Stomach (tissue), 9 donors: ENCODE results near the gene FARS2. TPM values are rescaled to one million over a fixed set of nuclear protein-coding genes. Genes with fewer than 3 reads are reported as not detected.

ENCODE experiments used
- DNase-seq, 2 donors: peaks; one replicate each; pipeline versions ENCODE4 v3.0.0 to v3.0.0-alpha.2; 2013 to 2019
- H3K27ac ChIP-seq, 5 donors: fragments of 200-600 bp in 4 of 5; sonication (generic) in 4 of 5; one replicate each; pipeline ENCODE4 v1.5.1; 2013 to 2019; ENCODE audit warnings: mild to moderate bottlenecking in 1 of 5, moderate library complexity in 1 of 5
- H3K27me3 ChIP-seq, 3 donors: fragments of 200-600 bp; sonication (generic); one replicate each; pipeline ENCODE4 v1.5.1; 2017 to 2019; ENCODE audit warnings: mixed run types in 1 of 3
- H3K36me3 ChIP-seq, 4 donors: fragments of 200-600 bp; sonication (generic); 1 replicate in 3 of 4; 2 replicates in 1 of 4; pipeline ENCODE4 v1.5.1; 2016 to 2019
- H3K4me1 ChIP-seq, 4 donors: fragments of 200-600 bp; sonication (generic); one replicate each; pipeline ENCODE4 v1.5.1; 2016 to 2019
- H3K4me3 ChIP-seq, 4 donors: fragments of 200-600 bp; sonication (generic) in 3 of 4; one replicate each; pipeline ENCODE4 v1.5.1; 2016 to 2019; ENCODE audit warnings: mild to moderate bottlenecking in 1 of 4
- H3K9me3 ChIP-seq, 4 donors: fragments of 200-600 bp; sonication (generic); one replicate each; pipeline ENCODE4 v1.5.1; 2016 to 2019
- CTCF ChIP-seq, 7 experiments: fragments of 450-650 bp in 4 of 7; fragments of 200-600 bp in 3 of 7; sonication (generic) in 3 of 7; IDR thresholded peaks; one replicate each; pipeline ENCODE4 v1.5.1; 2016 to 2019; ENCODE audit warnings: antibody characterized with exemption in 7 of 7, control low read depth in 2 of 7, mild to moderate bottlenecking in 1 of 7
- EP300 ChIP-seq: sonication (generic); formaldehyde crosslinking; IDR thresholded peaks from one replicate; pipeline ENCODE4 v1.6.1; 2017; ENCODE audit warnings: antibody characterized with exemption
- POLR2A ChIP-seq, 4 donors: fragments of 450-650 bp; IDR thresholded peaks; one replicate each; pipeline ENCODE4 v1.6.1; 2016; ENCODE audit warnings: antibody characterized with exemption in 4 of 4, control low read depth in 2 of 4, mild to moderate bottlenecking in 1 of 4, moderate library complexity in 1 of 4
- POLR2AphosphoS5 ChIP-seq, 3 donors: sonication (generic); formaldehyde crosslinking; IDR thresholded peaks; one replicate each; pipeline ENCODE4 v1.6.1; 2016; ENCODE audit warnings: antibody characterized with exemption in 3 of 3
- WGBS, 5 donors: extraction: QIAGEN DNeasy Blood & Tissue Kit in 3 of 5; methylation state at CpG; one replicate each; pipeline versions ENCODE4 v1.1.5 to v1.1.7; 2013 to 2018; 5-methylcytosine and 5-hydroxymethylcytosine counted together
- intact Hi-C: fragments of 100-400 bp; cut with DNase I; formaldehyde crosslinking; loops from one replicate; pipeline ENCODE4 v1.15.1; 2023; ENCODE audit warnings: low total_unique reads
- polyA plus RNA-seq, 3 donors: library from polyadenylated mRNA; stranded (reverse); fragments of 200-250 nt; gene quantifications; one replicate each; pipeline ENCODE4 v1.2.3, GENCODE V29; 2013
- total RNA-seq, 5 donors: library from RNA; depleted of rRNA; stranded (reverse); fragments of >200 nt; gene quantifications; one replicate each; pipeline versions ENCODE4 v1.1.0 to v1.2.3, GENCODE V29; 2014 to 2016
- donor health status: healthy with polysubstance abuse.
- donor health status: Bipolar disorder and iron deficiency.
- donor health status: healthy.

FARS2 gene
- total and polyA plus RNA-seq, 8 donors, result 3.8 to 47.8 (median 15.9) TPM

GRCh38 chr6:5516036-5516435, 254.7 kb downstream of the FARS2 start:
- whole genome bisulfite sequencing, 5 donors, result 86 to 95% (median 87%) methylated on average over 6 of the region's 6 CpGs
- DNase-seq, result no peak
- no peak for TF ChIP-seq EP300
- no peak for TF ChIP-seq CTCF (IDR thresholded peaks at IDR 0.05)
- TF ChIP-seq POLR2AphosphoS5 (IDR thresholded peaks at IDR 0.05), result no peak
- no peak for TF ChIP-seq POLR2A (IDR thresholded peaks at IDR 0.05)
- H3K4me1 ChIP-seq, result peaks cover 0 to 5% (median 0%) of the 10 kb centered on the region in 4 donors
- H3K36me3 ChIP-seq, result no peaks in the 10 kb centered on the region
- no peaks in the 10 kb centered on the region for H3K27me3 ChIP-seq
- H3K9me3 ChIP-seq, result no peaks in the 10 kb centered on the region
- H3K4me3 ChIP-seq, result no peak overlapping the region
- H3K27ac ChIP-seq, result no peak overlapping the region
- intact Hi-C loops, result no loop called here

- intact Hi-C loops, result no loop called here
Measured at GRCh38 chr6:5517796-5518195, 256.5 kb downstream of the FARS2 start.

GRCh38 chr6:5518936-5519491, 257.7 kb downstream of the FARS2 start:
- no peak overlapping the region for H3K4me3 ChIP-seq
- peak in 1 of 2 donors; percentile 49 for DNase-seq
- peaks cover 0 to 4% (median 0%) of the 10 kb centered on the region in 4 donors for H3K4me1 ChIP-seq
- intact Hi-C loops, result no loop called here
- no peak overlapping the region for H3K27ac ChIP-seq
- no peaks in the 10 kb centered on the region for H3K36me3 ChIP-seq
- no peaks in the 10 kb centered on the region for H3K9me3 ChIP-seq
- no peaks in the 10 kb centered on the region for H3K27me3 ChIP-seq
- TF ChIP-seq POLR2A (IDR thresholded peaks at IDR 0.05), result no peak
- no peak for TF ChIP-seq CTCF (IDR thresholded peaks at IDR 0.05)
- TF ChIP-seq EP300, result no peak

More at GRCh38 chr6:5517796-5518195, 256.5 kb downstream of the FARS2 start:
- no peak for DNase-seq
- no peaks in the 10 kb centered on the region for H3K36me3 ChIP-seq
- peaks cover 0 to 9% (median 0%) of the 10 kb centered on the region in 4 donors for H3K4me1 ChIP-seq
- WGBS, 5 donors, result 74 to 84% (median 77%) methylated on average over 2 of the region's 2 CpGs
- H3K27me3 ChIP-seq, result no peaks in the 10 kb centered on the region
- H3K4me3 ChIP-seq, result no peak overlapping the region
- no peaks in the 10 kb centered on the region for H3K9me3 ChIP-seq
- no peak for TF ChIP-seq EP300
- TF ChIP-seq POLR2A (IDR thresholded peaks at IDR 0.05), result no peak
- TF ChIP-seq CTCF (IDR thresholded peaks at IDR 0.05), result no peak
- TF ChIP-seq POLR2AphosphoS5 (IDR thresholded peaks at IDR 0.05), result no peak
- no peak overlapping the region for H3K27ac ChIP-seq

- Histone ChIP-seq H3K4me3 (no peak overlapping the region), H3K9me3 (no peaks in the 10 kb centered on the region), H3K27me3 (no peaks in the 10 kb centered on the region), H3K36me3 (no peaks in the 10 kb centered on the region), H3K4me1 (peaks cover 0 to 4% (median 0%) of the 10 kb centered on the region in 4 donors), H3K27ac (no peak overlapping the region)
- no peak for TF ChIP-seq CTCF (IDR thresholded peaks at IDR 0.05)
- no peak for TF ChIP-seq POLR2AphosphoS5 (IDR thresholded peaks at IDR 0.05)
- TF ChIP-seq POLR2A (IDR thresholded peaks at IDR 0.05), result no peak
- no peak for TF ChIP-seq EP300
- intact Hi-C loops, result no loop called here
- WGBS, 5 donors, result 82 to 90% (median 86%) methylated on average over 2 of the region's 2 CpGs
- no peak for DNase-seq
Measured at GRCh38 chr6:5520796-5521195, 259.5 kb downstream of the FARS2 start.
